A673 (cell line): ENCODE measurements around the gene ERICH4. TPM values are rescaled to one million over a fixed set of nuclear protein-coding genes. Genes with fewer than 3 reads are reported as not detected.

Source experiments
- BruUV-seq: library from RNA; stranded (reverse); fragments of 400-500 nt; replicated peaks from 2 replicates; lab custom pipeline; 2021; lab: Mats Ljungman, UMichigan
- CTCF ChIA-PET: fragments of 300-600 bp; sonication (Branson Sonifier 250); formaldehyde crosslinking; loops from one replicate; lab custom pipeline; 2022; ENCODE audit warnings: antibody characterized with exemption; lab: Charles Lee
- POLR2A ChIA-PET: fragments of 300-600 bp; sonication (Branson Sonifier 250); formaldehyde crosslinking; loops from one replicate; lab custom pipeline; 2022; ENCODE audit warnings: antibody characterized with exemption; ENCODE audit not compliant: low non-redundant PET; lab: Charles Lee
- DNase-seq: peaks from one replicate; pipeline ENCODE4 v3.0.0-alpha.2; 2015; ENCODE audit warnings: low spot score
- H3K27ac ChIP-seq: fragments of 200-600 bp; sonication (generic); 2 replicates; pipeline ENCODE4 v1.5.1; 2016; ENCODE audit warnings: mixed run types, low read depth, mild to moderate bottlenecking, mixed read lengths, antibody characterized with exemption, low read length; ENCODE audit not compliant: poor library complexity, severe bottlenecking
- H3K27me3 ChIP-seq: fragments of 200-600 bp; sonication (generic); replicated peaks from 2 replicates; pipeline ENCODE4 v1.6.1; 2017; ENCODE audit warnings: mixed run types, low read depth, mild to moderate bottlenecking, mixed read lengths, antibody characterized with exemption, low read length; ENCODE audit not compliant: insufficient read depth, poor library complexity
- H3K36me3 ChIP-seq: fragments of 200-600 bp; sonication (generic); 2 replicates; pipeline ENCODE4 v1.6.1; 2016; ENCODE audit warnings: mixed run types, mild to moderate bottlenecking, mixed read lengths, antibody characterized with exemption, low read length; ENCODE audit not compliant: insufficient read depth, poor library complexity, severe bottlenecking
- H3K4me1 ChIP-seq: fragments of 200-600 bp; sonication (generic); 2 replicates; pipeline ENCODE4 v1.6.1; 2017; ENCODE audit warnings: mixed run types, mild to moderate bottlenecking, mixed read lengths, antibody characterized with exemption, low read length; ENCODE audit not compliant: insufficient read depth, poor library complexity, severe bottlenecking
- H3K4me3 ChIP-seq: fragments of 200-600 bp; sonication (generic); 2 replicates; pipeline ENCODE4 v1.5.1; 2016; ENCODE audit warnings: low read depth, mixed run types, mild to moderate bottlenecking, mixed read lengths, low read length; ENCODE audit not compliant: poor library complexity, severe bottlenecking
- H3K9me3 ChIP-seq: fragments of 200-600 bp; sonication (generic); 2 replicates; pipeline ENCODE4 v1.6.1; 2016; ENCODE audit warnings: mixed run types, low read depth, mild to moderate bottlenecking, mixed read lengths, antibody characterized with exemption, low read length; ENCODE audit not compliant: poor library complexity, severe bottlenecking
- CTCF ChIP-seq: fragments of 300-800, 200-600 bp; sonication (generic); conservative IDR thresholded peaks from 2 replicates; pipeline ENCODE4 v1.5.1; 2017; ENCODE audit warnings: low read depth, mild to moderate bottlenecking, antibody characterized with exemption, low read length, moderate library complexity, mixed read lengths
- EZH2 ChIP-seq: fragments of 200-600 bp; sonication (generic); IDR thresholded peaks from 2 replicates; pipeline ENCODE4 v1.6.1; 2017; ENCODE audit warnings: borderline replicate concordance, low read depth, mild to moderate bottlenecking, mixed read lengths, antibody characterized with exemption, low read length; ENCODE audit not compliant: poor library complexity, severe bottlenecking
- intact Hi-C: fragments of 100-400 bp; cut with micrococcal nuclease; formaldehyde crosslinking; loops from one replicate; pipeline ENCODE4 v1.10.0; 2022; ENCODE audit not compliant: unreplicated experiment
- total RNA-seq: library from RNA; stranded (reverse); gene quantifications from 2 replicates; pipeline ENCODE4 v1.2.3, GENCODE V29; 2021

Gene ERICH4
- total RNA-seq, 1 experiment from 2014 or later, result not detected

DNA sequence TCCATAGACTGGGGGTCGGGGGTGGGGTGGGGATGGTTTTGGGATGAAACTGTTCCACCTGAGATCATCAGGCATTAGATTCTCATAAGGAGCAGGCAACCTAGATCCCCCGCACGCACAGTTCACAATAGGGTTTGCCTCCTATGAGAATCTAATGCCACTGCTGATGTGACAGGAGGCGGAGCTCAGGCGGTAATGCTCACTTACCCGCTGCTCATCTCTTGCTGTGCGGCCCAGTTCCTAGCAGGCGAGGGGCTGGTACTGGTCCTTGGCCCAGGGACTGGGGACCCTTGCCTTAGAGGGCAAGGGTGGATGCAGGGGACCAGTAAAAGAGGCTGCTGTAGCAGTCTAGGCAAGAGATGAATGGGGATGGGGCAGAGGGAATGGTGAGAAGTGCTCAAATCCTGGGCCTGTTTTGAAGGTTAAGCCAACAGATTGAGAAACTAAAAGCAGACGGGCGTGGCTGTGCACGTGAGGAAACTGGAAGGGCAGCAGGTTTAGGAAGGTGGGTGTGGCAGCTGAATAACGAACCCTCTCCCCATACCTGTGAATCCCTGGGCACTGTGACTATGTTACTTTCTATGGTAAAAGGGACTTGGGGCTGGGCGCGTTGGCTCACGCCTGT is 1.5 kb upstream of the ERICH4 start:
- no peak for DNase-seq
- Histone ChIP-seq H3K4me3 (no peak overlapping the region), H3K27ac (no peak overlapping the region), H3K27me3 (no peaks in the 10 kb centered on the region), H3K9me3 (no peaks in the 10 kb centered on the region), H3K36me3 (no peaks in the 10 kb centered on the region), H3K4me1 (peaks cover 8% of the 10 kb centered on the region)
- ChIA-PET POLR2A (interaction anchor here (0.7 kb wide), 1 partner anchor 189 kb away, joined by 3 read pairs; no protein-coding TSS in a partner anchor), CTCF (no interaction called here)
- BruUV-seq, result no TSS peak
- intact Hi-C loops, result no loop called here
- TF ChIP-seq EZH2 (no peak), CTCF (no peak)

- Histone ChIP-seq H3K4me1 (peaks cover 8% of the 10 kb centered on the region), H3K27ac (no peak overlapping the region), H3K4me3 (no peak overlapping the region), H3K9me3 (no peaks in the 10 kb centered on the region), H3K36me3 (no peaks in the 10 kb centered on the region), H3K27me3 (no peaks in the 10 kb centered on the region)
- intact Hi-C loops, result no loop called here
- POLR2A ChIA-PET, result no interaction called here
- CTCF ChIA-PET, result no interaction called here
- DNase-seq, result no peak
- TF ChIP-seq EZH2, result no peak
- TF ChIP-seq CTCF, result no peak
- no TSS peak for BruUV-seq
These were observed 978 bp downstream of the ERICH4 start for GRCh38 chr19:41443813-41444455.

GRCh38 chr19:41445575-41445974 is 2.6 kb downstream of the ERICH4 start:
- Histone ChIP-seq H3K9me3 (no peaks in the 10 kb centered on the region), H3K36me3 (no peaks in the 10 kb centered on the region), H3K4me3 (no peak overlapping the region), H3K27ac (no peak overlapping the region), H3K4me1 (peaks cover 6% of the 10 kb centered on the region), H3K27me3 (no peaks in the 10 kb centered on the region)
- TF ChIP-seq EZH2 (no peak), CTCF (no peak)
- intact Hi-C loops, result loop anchor here (5.0 kb wide), 1 partner anchor 302 kb away; no protein-coding TSS in a partner anchor
- BruUV-seq, result no TSS peak
- DNase-seq, result no peak
- POLR2A ChIA-PET, result no interaction called here
- CTCF ChIA-PET, result no interaction called here
